Osteocyte (in vitro differentiated cells): ENCODE measurements around the gene CAPN13. TPM values are rescaled to one million over a fixed set of nuclear protein-coding genes. Genes with fewer than 3 reads are reported as not detected.

ENCODE experiments used
- DNase-seq: peaks from one replicate; pipeline ENCODE4 v3.0.0; 2021; ENCODE audit warnings: mixed read lengths; ENCODE audit not compliant: unreplicated experiment; ENCODE audit errors: extremely low spot score
- H3K27ac Mint-ChIP-seq: one replicate; pipeline ENCODE4 v1.8.0; 2021; ENCODE audit warnings: mild to moderate bottlenecking, mixed read lengths; ENCODE audit not compliant: unreplicated experiment
- H3K27me3 Mint-ChIP-seq: one replicate; pipeline ENCODE4 v1.8.0; 2021; ENCODE audit warnings: mixed read lengths; ENCODE audit not compliant: unreplicated experiment
- H3K36me3 Mint-ChIP-seq: one replicate; pipeline ENCODE4 v1.8.0; 2021; ENCODE audit warnings: mixed read lengths; ENCODE audit not compliant: unreplicated experiment
- H3K4me1 Mint-ChIP-seq: one replicate; pipeline ENCODE4 v1.8.0; 2021; ENCODE audit warnings: mixed read lengths; ENCODE audit not compliant: unreplicated experiment
- H3K4me3 Mint-ChIP-seq: one replicate; pipeline ENCODE4 v1.8.0; 2021; ENCODE audit warnings: mild to moderate bottlenecking, moderate library complexity, mixed read lengths; ENCODE audit not compliant: unreplicated experiment
- H3K9me3 Mint-ChIP-seq: one replicate; pipeline ENCODE4 v1.8.0; 2021; ENCODE audit warnings: mixed read lengths; ENCODE audit not compliant: unreplicated experiment
- total RNA-seq: library from RNA; stranded (reverse); gene quantifications from 2 replicates; pipeline ENCODE4 v1.2.1, GENCODE V29; 2021
- TF ChIP-seq, protein P1 (sequence below): fragments of 200-600 bp; sonication (generic); IDR thresholded peaks from 2 replicates; pipeline ENCODE4 v1.5.0; 2021; ENCODE audit warnings: antibody characterized with exemption, mild to moderate bottlenecking, moderate library complexity

Gene CAPN13
- total RNA-seq, 1 donor from 2014 or later = not detected

DNA sequence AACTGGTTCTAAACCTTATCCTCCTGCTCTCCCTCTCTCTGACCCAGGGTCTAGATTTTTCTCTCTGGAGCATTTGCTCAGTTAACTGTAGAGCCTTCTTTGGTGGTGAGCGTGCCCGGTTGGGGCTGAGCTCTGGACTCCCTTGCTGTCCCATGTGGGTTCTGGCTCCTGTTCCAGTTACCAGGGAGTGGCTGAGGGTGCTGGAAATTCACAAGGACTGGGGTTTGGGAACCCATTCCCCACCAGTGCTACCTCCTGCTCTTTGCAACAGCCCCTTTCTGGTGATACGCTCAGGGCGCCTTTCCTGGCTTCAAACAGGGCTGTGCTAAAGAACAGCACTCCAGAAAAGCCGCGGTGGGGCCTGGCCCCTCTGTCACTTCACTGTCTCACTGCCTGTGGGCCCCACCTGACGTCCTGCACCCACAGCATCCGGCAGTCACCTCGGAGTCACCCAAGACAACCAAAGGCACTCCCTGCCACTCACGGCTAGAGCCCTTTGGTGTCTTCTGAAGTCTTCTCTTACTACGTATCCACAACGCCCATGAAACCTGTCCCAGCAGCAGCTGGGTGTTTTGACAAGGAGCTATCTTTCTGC lies 41.3 kb downstream of the CAPN13 start:
- no peaks in the 10 kb centered on the region for H3K36me3 Mint-ChIP-seq
- no peak overlapping the region for H3K27ac Mint-ChIP-seq
- DNase-seq = no peak
- no peaks in the 10 kb centered on the region for H3K9me3 Mint-ChIP-seq
- no peaks in the 10 kb centered on the region for H3K4me1 Mint-ChIP-seq
- H3K27me3 Mint-ChIP-seq = no peaks in the 10 kb centered on the region
- no peak overlapping the region for H3K4me3 Mint-ChIP-seq
- TF ChIP-seq, protein P1, sequence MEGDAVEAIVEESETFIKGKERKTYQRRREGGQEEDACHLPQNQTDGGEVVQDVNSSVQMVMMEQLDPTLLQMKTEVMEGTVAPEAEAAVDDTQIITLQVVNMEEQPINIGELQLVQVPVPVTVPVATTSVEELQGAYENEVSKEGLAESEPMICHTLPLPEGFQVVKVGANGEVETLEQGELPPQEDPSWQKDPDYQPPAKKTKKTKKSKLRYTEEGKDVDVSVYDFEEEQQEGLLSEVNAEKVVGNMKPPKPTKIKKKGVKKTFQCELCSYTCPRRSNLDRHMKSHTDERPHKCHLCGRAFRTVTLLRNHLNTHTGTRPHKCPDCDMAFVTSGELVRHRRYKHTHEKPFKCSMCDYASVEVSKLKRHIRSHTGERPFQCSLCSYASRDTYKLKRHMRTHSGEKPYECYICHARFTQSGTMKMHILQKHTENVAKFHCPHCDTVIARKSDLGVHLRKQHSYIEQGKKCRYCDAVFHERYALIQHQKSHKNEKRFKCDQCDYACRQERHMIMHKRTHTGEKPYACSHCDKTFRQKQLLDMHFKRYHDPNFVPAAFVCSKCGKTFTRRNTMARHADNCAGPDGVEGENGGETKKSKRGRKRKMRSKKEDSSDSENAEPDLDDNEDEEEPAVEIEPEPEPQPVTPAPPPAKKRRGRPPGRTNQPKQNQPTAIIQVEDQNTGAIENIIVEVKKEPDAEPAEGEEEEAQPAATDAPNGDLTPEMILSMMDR = no peak

DNA sequence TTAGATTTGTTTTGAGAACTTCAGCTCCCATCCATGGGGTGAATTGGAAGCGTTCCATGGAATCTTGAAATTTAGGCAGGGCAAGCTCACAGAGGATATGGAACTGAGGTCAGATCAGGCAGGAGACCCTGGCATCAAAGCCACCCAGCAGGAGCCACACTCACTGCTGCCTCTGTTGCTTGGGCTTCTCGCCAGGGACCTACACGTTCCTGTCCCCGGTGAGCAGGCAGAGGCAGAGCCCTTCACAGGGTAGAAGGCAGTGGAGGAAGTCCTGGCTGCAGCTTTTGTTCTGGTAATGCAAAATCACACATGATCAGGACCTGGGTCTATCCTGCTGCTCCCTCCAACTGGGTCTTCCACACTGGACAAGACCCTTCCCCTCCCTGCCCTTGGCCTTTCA lies 42.1 kb downstream of the CAPN13 start:
- H3K27ac Mint-ChIP-seq = no peak overlapping the region
- no peaks in the 10 kb centered on the region for H3K27me3 Mint-ChIP-seq
- no peak overlapping the region for H3K4me3 Mint-ChIP-seq
- H3K9me3 Mint-ChIP-seq = no peaks in the 10 kb centered on the region
- H3K4me1 Mint-ChIP-seq = no peaks in the 10 kb centered on the region
- TF ChIP-seq, protein P1 = no peak
- no peak for DNase-seq
- no peaks in the 10 kb centered on the region for H3K36me3 Mint-ChIP-seq

GRCh38 chr2:30764021-30764800 lies 43.0 kb downstream of the CAPN13 start:
- no peaks in the 10 kb centered on the region for H3K27me3 Mint-ChIP-seq
- no peak for DNase-seq
- no peak overlapping the region for H3K4me3 Mint-ChIP-seq
- no peaks in the 10 kb centered on the region for H3K9me3 Mint-ChIP-seq
- TF ChIP-seq, protein P1 = no peak
- H3K27ac Mint-ChIP-seq = no peak overlapping the region
- H3K4me1 Mint-ChIP-seq = no peaks in the 10 kb centered on the region
- H3K36me3 Mint-ChIP-seq = no peaks in the 10 kb centered on the region

DNA sequence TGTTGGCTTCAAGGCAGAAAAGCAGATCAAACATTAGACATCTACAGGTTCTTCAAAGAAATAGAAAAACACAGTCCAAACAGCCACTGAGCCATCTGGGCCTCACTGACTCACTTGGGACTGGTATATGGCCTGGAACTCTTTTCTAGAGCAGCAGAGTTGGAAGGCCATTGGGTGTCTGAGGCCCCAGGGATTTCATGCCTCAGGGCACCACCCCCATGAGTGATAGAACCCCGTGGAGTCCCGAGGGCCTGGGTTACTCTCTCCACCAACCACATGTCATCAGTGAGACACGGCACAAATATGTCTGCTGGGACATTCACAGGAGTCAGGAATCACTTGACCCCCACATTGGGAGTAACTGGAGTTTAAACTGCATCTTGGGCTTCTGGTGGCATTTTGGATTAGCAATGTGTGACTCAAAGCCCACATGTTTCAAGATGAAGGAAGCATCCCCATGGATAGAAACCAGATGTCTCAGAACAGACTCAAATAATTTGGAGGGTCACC lies 44.0 kb downstream of the CAPN13 start:
- Mint-ChIP-seq H3K27ac (no peak overlapping the region), H3K36me3 (no peaks in the 10 kb centered on the region), H3K9me3 (no peaks in the 10 kb centered on the region), H3K27me3 (peaks cover under 1% of the 10 kb centered on the region), H3K4me3 (no peak overlapping the region), H3K4me1 (no peaks in the 10 kb centered on the region)
- TF ChIP-seq, protein P1 = no peak
- no peak for DNase-seq

DNA sequence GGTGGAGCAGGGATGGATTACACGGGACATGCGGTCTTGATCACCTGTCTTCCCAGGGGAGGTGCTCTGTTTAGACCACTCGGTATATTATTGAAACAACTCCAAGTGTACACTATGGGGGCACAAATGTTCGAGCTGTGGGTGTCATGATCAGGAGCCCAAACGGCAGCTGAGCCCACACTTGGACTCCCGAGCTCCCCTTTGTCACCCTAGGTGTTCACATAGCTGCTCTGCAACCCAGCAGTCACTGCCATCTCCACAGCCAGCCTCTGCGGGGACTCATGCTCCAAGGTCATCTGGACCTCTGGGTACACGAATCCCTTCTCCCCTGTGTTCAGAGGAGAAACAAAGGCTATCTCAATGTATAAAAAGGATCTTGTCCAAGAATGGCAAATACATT lies 46.0 kb downstream of the CAPN13 start:
- Mint-ChIP-seq H3K4me3 (no peak overlapping the region), H3K9me3 (no peaks in the 10 kb centered on the region), H3K27ac (no peak overlapping the region), H3K4me1 (peaks cover under 1% of the 10 kb centered on the region), H3K27me3 (peaks cover 8% of the 10 kb centered on the region), H3K36me3 (no peaks in the 10 kb centered on the region)
- TF ChIP-seq, protein P1 = no peak
- no peak for DNase-seq
